NCI-H1930 (cell line): ENCODE data around the gene TBL1X.

ENCODE experiments used
- DNase-seq, 2 experiments: peaks; one replicate each; lab custom pipeline; 2025; lab: John Stamatoyannopoulos, UW

The TBL1X gene

DNA sequence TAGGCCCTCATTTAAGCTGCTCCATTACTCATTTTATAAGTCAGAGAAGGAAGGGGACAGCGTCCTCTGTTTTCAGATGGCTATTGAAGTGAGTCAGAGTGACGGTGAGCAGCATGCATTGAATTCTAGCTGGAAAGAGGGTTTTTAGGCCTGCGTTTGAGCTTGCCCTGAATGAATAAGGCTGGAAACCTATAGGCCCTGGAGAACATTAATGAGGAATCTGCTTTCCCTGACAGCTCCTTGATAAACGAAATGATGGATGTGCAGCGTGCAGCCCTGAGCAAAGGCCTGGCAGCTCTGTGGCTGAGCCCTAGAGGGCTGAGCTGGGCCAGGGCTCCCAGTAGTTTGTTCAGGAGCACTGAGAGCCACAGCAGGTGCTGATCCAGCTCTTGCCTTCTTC lies 33.4 kb downstream of the TBL1X start:
- no peak for DNase-seq

DNA sequence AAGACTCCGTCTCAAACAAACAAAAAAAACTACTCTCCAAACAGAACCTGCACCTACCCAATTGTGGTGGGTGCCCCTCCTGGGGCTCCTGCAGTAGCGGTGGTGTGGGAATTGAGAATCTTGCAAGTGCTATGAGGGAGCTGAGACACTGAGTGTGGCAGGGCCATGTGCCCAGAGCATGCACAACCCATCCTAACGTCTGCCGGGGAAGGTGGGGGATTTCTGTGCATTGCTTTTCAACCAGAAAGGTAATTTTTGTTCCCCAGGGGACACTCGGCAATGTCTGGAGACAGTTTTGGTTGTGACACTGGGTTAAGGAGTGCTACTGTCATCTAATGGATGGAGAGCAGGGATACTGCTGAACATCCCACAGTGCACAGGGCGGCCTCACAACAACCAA lies 35.7 kb downstream of the TBL1X start:
- DNase-seq, result no peak

DNA sequence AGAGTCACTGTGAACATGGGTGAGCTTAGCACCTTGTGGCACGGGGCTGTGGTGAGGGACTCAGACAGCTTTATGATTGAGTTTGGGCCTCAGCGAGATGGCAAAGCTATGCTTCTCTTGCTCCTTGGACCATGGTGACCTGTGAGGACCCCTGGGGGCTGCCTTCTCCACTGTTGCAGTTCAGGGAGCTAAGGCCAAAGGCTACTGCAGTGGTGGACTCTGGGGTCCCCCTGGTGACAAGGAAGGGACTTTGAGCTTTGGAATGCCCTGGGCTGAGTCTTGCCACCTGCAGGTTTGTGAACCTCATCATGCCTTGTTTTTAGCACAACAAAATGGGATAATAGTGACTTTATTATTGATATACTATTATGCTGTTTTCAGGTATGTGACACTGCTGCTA lies 36.5 kb downstream of the TBL1X start:
- DNase-seq, result no peak

DNA sequence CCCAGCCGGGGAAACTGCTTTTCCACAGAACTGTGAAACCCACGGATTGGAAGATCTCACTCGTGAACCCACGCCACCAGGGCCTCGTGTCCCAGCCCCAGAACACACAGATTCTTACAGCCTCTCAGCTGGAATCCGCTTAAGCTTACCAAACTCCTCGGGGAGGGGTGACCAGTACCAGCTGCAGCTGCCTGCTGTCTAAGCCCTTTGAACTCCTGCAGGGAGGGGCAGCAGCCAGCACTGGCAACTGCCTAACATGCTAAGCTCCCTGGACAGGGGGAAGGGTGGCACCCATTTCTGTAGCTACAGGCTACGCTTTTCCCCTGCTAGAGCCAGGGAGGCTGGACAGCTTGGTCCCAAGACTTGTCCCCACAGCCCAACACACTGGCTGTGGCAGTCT lies 38.4 kb downstream of the TBL1X start:
- no peak for DNase-seq

DNA sequence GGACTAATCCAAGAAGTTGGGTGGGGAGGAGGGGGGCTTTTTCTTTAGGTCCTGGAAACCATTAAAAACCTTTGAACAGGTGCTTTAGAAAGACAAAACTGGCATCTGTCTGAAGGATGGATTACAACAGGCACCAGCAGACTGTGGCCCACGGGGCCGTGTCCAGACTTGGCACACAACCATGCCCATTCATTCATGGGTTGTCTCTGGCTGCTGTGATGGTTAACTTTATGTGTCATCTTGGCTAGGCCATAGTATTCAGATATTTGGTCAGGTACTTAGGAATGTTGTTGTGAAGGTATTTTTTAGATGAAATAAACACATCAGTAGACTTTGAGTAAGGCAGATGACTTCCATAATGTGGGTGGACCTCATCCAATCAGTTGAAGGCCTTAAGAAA lies 45.5 kb downstream of the TBL1X start:
- DNase-seq, result no peak

DNA sequence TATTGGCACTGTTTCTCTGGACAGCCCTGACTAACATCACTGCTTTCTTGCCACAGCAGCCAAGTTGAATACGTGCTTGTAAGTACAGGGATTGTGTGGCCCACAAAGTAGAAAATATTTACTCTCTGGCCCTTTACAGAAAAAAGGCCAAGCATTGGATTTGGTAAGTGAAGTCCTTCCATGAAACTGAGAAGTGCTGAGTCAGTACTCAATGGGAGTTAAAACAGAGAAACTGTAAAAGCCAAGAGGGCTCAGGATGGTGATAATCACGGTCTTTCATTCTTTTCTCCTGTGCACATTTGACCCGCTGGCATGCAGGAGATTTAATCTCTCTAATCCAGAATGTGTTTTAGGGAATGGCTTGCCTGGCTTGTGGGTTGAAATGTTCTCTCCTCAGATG lies 46.1 kb downstream of the TBL1X start:
- no peak for DNase-seq

DNA sequence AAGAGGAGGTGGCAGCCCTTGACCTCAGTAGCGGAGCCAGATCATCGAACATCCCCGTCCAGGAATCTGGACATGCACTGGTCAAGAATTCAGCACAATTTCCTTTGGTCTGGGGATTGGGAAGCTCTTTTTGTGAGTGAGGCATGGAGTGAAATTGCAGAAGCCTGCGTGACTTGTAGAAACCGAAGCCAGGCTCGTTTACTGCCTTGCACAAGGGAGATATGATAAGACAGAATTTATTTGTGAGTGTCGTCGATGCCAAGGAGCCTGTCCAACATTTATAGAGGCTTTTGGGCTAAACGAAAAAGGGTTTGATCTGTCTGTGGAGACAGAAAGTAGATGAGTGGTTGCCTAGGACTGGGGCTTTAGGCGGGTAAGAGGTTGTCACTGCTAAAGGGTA lies 50.6 kb downstream of the TBL1X start:
- DNase-seq, result no peak

DNA sequence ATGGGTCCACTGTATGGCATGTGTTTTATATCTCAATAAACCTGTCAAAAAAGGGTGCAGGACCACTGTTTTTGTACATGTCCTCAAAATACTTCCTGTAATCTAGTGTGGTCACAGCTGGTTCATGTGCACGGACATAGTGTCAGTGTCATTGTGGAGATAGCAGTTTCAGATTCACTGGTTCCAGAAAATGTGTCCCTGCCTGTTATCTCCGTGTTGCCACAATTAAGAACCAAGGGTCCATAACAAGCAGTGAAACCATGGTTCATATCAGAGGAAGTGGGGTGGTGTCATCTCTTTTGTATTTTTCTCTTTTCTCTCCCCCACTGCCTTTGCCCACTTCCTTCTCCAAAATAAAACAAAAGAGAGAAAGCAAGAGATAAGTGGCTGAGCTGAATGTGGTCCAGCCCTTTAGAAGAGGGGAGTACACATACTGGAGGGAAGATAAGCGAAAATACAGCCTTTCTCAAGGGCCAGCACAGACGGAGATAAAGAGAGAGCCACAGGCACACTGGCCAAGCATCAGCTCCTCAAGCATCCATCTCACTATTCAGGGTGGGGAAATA lies 51.2 kb downstream of the TBL1X start:
- no peak for DNase-seq

DNA sequence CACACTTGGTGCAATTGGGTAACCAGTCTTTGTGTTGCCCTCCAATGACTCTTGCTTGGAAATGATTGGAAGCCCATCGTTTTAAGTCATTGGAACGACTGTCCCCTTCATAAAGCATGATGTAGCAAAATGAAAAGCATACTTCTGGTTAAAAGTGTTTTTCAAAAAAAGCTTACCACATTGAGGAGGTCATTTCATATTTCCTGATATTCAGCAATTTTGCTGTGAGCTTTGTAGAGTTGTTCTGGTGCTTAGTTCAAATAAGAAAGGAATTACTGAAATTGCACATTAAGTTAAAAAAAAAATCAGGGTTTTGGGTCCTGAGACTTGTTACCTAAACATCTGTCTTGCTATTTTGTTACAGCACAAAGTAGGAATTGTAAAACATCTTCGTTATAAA lies 51.8 kb downstream of the TBL1X start:
- DNase-seq, result no peak

DNA sequence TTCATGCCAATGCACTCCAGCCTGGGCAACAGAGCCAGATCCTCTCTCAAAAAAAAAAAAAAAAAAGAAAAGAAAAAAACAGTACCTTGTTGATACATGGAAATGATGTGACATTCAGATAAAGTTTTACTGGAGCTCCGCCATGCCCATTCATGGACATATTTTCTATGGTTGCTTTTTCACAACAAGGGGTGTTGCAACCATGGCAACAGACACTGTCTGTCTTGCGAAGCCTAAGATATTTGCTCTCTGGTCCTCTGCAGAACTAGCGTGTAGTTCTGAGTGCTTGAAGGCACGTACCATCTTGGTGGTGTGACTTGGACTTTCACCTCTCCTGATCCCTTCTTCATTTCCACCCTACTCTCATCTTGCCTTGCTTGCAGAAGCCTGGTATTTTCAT lies 53.2 kb downstream of the TBL1X start:
- no peak for DNase-seq

DNA sequence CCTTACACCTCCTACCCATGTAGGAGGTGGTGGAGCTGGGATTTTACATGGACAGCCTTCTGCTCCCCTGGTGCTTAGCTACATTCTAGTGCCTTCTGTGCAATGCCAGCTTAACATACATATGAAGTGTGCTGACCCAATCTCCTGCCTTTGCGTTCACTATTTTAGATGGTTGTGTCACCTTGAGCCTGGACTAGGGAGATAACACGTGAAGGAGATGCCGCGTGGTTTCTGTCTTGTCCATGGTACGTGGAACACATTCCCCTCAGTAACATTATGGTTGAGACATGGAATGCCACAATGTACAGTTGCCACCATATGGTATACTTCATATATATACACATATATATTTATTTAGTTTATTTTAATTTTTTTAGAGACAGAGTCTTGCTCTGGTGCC lies 54.0 kb downstream of the TBL1X start:
- no peak for DNase-seq

DNA sequence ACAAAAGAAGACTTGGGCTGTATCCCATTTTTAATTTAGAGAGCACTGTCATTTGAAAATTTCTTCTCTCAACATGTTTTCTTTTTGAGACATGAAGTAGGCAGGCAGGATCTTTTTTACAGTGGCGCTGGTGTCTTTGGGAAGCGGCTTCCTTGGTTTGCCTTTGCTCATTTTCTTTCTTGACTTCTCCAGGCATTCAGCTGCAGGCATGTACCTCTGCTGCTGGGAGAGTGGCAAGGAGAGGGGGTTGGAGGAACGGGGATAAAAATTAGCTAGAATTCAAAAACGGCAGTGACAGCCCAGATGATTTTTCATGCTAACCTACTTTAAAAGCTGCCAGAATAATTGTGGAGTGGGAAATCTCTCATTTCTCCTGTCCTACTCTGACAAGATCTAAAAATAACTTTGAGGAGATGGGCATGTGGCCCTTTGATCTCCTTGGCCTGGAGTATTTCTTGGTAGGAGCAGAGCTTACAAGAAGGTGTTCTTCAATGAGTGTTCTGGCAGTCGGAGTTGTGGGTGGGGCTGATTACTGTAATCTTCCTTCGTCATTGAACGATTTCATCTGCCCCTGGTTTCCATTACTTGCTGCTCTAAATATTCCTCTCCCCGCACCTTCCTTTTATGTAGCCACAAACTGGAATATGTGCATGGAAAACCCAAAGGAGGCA lies 54.8 kb downstream of the TBL1X start:
- no peak for DNase-seq

DNA sequence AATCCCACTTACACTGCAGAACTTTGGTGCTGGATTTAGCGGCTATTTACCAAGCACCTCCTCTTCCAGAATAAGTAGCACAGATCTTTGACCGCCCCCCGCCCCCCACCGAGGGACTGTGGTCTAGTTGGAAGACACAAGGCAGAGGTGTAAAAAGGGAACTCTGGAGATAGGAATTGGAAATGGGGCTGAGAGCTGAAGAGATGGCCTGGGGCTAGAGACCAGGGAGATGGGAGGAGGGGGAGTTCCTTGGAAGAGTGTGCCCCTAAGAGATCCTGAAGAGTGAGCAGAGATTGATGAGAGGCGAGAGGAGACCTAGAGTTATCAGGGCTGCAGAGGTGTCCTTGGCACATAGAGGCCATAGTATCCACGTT lies 55.3 kb downstream of the TBL1X start:
- no peak for DNase-seq

DNA sequence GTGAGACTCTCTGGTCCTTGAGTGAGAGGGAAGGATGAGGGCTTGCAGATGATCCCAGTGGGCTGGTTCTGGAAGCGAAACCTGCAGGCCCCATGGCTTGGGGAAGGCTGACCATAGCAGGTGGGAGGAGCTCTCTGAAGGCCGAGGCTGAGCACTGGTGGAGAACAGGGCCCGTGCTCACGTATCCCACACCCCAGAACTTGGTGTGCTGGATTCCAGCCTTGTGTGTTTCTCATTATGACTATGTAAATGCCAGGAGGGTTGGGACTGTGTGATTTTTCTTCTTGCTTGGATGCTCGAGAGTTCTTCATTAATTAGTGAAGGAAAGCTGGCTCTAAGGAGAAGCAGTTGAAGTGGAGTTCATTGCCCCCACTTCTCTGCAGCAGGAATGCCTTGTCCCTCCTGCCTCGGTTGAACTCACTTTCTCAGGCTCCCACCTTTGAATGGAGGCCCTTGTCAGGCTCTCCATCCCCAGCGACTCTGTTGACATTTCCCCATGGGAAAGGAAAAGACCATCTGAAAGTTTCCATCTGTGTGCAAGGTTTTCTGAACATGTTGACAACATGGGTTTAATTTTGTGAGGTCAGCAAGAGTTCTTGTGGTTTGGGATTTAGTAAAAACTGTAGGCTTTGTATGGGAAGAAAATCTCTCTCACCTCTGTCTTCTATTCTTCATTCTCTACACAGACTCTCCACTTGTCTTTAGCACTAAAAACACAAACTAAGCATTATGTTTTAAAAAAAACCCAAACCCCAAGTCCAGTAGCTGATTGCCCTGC lies 57.7 kb downstream of the TBL1X start:
- DNase-seq, result no peak

DNA sequence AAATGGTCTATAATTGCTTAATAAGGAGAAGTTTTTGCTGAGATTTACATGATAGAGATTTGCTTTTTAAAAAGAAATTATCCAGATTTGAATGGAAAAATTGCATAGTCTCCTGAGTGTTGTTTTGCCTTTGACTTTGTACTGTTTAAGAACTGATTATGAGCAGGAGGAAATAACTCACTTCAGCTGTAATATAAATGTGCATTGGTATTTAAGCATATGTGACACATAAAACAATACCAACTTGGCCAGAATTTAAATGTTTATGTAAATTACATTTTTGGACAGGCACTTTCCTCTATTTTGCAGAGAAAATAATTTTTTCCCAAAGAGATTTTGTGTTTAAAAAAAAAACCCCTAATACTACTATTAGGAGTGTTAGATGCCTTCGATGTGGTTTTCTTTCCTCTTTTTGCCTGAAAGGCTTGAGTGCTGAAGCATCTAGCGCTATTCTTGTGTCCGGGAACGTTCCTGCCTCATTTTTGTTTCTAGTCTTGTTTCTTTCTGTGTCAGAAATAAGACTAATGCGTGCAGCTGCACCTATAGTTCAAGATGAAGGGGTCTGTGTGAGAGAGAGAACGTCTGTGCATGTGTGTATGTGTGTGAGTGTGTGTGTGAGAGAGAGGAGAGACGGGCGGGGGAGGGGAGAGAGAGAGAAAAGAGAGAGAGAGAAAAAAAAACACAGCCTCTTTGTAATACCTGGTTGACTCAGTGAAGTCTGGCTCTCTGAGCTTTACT lies 60.8 kb downstream of the TBL1X start:
- no peak for DNase-seq

DNA sequence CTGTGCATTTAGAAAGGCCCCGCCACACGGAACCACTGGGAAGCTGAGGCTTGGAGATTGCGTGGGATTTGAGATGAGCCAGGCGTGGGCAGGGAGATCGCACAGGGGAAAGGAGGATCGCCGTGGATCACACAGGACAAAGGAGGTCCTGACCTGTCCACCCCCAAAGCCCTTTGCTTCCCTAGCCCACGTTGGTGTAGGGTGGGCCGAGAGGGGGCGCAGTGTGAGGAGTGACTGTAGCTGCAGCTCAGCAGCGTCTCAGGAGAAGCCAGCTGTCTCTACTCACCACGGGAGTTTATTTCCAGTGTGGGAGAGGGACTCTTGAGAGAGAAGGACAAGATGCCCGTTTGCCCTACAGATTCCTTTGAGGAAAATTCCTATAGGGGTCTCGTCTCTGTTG lies 62.1 kb downstream of the TBL1X start:
- DNase-seq, result no peak

DNA sequence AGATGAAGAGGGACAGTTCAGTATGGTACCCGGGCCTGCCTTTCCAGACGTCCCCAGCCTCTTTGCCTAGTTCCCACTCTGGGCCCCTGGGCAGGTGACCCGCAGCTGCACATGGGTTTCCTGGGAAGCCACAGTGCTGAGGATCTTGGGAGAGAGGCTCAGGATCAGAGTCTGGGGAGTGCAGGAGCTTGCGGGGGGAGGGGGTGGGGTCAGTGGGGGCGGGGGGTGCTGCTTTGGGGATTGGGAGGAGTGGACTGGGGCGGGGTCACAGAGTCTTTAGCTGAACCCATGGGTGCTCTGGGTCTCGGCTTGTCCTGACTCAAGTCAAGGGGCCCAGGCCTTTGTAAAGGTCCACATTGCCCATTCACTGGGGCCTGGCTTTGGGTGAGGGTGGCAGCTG lies 63.6 kb downstream of the TBL1X start:
- no peak for DNase-seq

DNA sequence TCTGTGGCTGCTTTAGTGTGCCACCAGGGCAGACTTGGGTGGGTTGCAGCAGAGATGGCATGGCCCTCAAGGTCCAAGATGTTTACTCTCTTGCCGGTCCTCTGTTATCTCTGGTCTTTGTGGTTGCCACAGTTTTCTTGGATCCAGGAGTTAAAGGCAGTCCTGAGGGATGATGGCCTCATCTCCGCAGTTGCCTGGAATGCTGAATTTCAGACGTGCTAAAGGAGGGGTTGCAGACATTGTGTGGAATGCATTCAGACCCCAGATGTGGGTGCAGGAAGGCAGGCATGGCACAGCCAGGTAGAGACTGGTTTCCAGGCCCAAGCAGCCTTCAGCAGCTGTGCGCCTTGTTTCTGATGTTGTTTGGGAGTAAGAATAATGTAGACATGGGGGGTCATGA lies 64.4 kb downstream of the TBL1X start:
- no peak for DNase-seq

DNA sequence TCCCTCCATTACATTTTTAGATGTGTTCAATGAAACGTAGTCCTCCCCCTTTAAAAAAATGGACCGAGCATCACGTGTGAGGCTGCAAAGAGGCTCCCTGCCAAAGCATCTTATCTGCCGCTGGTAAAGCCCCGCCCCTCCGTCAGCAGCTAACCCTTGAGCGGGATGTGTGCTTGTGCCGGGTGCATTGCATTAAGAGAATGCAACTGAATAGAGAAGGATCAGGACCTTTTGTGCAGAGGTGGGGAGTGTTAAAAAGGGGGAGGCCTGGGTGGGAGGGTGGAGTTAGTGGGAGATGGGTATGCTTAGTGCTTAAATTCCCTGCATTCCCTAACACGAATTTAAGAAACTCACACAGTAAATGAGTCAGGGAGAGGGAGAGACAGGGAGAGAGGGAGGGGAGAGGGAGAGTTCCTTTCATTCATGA lies 66.0 kb downstream of the TBL1X start:
- DNase-seq, result no peak

DNA sequence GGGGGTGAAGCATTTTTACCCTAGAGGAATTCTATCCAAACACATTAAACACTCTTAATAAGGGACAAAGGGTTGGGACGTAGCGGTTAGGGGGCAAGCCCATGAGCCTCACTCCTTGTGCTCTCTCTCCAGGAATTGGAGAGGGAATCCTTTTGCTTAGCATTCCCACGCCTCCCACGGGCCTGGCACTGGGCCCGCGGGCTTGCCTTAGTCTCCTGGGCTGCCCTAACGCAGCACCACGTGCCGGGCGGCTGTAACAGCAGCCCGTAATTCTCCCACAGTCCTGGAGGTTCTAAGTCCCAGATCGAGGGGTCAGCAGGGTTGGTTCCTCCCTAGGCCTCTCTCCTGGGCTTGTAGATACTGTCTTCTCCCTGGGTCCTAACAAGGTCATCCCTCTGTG lies 67.5 kb downstream of the TBL1X start:
- no peak for DNase-seq

DNA sequence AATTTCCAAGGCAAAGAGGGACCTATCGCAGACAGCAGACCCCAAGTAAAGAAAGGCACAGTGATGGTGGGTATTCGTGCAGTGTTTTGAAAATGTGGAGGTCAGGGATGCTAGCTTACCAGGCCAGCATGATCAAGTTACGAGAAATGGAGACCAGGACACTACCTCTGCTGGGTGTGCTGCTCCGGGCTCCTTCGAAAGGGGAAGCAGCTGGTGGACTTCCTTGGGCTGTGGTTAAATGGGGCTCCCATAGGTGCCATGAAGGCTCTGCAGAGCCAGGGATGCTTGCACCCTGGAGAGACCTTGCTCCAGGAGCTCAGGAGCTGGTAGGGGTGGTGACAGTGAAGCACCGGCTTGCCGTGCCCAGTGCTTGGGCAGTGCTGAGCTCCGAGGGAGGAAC lies 68.8 kb downstream of the TBL1X start:
- DNase-seq, result no peak

DNA sequence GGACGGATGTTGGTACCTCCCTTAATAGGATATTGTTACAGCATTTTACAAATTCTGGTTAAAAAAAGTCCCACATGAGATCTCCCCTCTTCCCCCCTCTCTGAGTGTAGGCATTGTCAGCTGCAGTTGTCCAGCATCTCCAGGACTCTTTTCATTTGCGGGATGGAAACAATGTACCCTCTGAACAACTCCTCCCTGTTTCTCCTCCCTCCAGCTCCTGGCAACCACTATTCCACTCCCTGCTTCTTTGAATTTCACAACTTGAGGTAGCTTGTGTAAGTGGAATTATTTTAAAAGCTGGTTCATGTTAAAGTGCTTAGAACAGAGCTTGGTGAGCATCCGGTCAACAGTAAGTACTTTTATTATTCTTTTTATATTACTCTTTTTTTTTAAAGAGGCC lies 69.8 kb downstream of the TBL1X start:
- no peak for DNase-seq

DNA sequence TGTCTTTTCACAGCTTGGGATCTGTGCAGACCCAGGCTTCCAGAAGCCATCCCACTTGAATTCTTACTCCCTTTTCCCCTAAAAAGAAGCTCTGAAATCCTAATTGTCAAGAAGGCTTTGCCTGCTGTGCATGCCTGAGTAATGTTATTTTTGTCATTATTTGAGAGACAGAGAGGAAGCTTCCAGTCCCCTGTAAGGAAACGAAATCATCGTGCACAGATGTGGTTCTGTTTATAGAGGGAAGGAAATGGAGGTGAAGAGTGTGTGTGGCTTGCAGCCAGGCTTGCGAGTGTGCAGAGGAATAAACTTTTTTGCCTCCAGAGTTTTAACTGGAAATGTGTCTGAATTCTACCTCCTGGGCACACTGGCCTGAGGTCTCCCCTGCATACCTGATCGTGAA lies 70.2 kb downstream of the TBL1X start:
- no peak for DNase-seq
